Dedifferentiated amniotic fluid mesenchymal stem cell (primary cell): ENCODE measurements around the gene PRKAG2.

ENCODE experiments used
- DNase-seq: peaks from one replicate; pipeline ENCODE4 v3.0.0-alpha.2; 2016; ENCODE audit errors: extremely low spot score

PRKAG2 gene

GRCh38 chr7:151726652-151727578, 150.0 kb downstream of the PRKAG2 start:
- no peak for DNase-seq

GRCh38 chr7:151725844-151726651, 150.9 kb downstream of the PRKAG2 start:
- no peak for DNase-seq

DNA sequence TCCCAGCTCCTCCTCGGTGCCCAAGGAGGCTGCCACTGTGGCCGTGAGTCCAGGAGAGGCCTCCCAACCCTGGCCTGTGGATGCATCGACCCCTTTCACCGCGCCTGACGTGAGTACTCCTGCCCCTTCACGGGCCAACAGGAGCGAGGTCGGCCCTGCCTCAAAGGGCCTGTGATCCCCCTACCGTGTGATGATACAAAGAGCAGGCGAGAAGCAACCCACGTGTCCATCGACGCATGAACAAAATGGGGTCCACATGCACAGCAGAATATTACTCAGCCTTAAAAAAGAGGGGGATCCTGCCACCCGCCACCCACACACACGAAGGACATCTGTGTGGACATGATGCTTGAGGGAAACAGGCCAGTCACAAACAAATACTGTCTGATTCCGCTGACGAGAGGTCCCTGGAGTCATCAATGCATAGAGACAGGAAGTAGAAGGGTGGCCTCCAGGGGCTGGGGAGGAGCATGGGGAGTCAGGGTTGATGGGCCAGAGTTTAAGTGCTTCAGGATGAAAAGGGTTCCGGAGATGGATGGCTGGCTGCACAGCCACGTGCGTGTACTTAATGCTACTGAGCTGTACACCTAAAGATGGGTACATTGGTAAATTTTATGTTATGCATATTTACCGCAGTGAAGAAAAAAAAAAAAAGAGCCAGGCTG, 151.9 kb downstream of the PRKAG2 start:
- DNase-seq: no peak

DNA sequence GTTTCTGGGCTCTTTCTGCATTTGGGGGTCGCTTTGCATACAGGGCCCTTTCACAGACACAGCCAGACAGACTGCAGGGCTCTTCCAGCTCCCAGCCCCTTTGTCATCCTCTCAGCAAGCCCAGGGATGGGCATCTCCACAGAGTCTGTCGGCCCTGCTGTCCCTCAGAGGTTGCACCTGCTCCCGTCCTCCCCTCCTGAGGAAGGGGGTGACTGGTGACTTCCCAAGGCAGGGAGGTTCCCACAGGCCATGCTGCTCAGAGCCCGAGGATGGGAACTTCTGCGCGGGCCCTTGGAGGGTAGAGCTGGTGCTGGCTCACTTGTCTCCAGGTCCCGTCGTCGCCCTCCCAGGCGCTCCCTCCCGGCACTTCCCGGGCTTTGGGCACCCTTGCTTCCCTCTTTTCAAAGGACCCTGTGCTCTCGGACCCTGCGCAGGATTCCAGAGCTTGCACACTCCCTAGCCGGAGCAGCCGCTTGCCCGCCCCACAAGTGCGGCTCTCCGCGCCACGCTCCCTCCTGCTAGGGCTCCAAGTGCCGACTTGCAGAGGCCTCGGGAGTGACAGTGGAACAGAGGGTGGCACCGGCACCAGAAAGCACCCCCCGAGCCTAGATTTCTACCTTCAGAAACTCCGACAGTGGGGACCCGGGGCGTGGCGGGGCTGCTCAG, 152.5 kb downstream of the PRKAG2 start:
- DNase-seq: no peak

- no peak for DNase-seq
Measured at GRCh38 chr7:151723321-151723720, 153.6 kb downstream of the PRKAG2 start.

DNA sequence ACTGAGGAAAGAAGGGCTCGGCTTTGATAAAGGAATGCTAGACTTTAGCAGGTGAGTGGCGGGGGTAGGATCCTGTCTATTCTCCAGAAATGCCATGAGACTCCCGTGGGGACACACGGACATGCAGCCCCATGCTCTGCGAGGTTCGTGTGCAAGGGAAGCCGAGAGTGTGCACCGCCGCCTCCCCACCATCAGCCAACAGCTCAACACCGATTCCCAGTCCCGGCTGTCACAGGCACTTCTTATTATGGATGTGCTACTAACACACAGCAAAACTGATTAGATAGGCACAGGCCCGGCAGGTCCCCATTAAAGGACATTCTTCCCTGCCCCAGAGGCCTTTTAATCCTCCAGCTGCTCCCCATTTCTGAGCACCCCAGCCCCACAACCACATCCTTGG, 154.4 kb downstream of the PRKAG2 start:
- no peak for DNase-seq

DNA sequence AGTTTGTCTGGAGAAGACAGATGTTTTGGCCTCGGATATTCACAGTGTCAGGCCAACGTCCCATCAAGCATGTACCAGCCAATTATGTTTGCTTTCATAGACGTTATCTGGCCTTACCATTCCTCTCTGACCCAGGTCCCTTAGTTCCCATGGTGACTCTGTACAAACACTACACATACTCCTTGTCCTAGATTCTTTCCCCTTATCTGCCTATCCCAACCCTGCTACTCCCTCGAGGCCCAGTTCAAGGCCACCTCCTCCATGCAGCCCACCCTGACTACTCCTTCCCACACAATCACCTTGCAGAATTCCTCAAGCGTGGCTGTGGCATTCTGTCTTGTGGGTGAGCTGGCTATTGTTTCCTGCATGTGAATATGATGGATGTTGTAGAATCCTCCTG, 155.2 kb downstream of the PRKAG2 start:
- no peak for DNase-seq

- no peak for DNase-seq
Measured at GRCh38 chr7:151721236-151721635, 155.7 kb downstream of the PRKAG2 start.

DNA sequence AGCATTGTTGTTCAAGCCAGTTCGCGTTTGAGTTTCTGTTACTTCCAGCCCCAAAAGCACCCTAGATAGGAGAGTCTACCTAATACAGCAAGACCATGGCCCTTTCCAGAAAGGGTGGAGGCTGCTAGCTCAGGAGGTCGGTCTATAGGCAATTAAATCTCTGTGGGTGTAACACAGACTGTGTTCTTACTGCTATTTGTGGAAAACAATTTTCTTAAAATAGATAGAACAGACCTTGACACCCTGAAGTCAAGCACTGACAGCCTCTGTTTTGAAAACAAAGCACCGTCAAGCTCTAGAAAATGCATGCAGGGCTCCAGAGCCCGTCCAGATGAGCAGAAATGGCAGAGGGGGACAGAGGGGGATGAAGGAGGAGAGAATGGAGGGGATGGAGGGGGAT, 156.6 kb downstream of the PRKAG2 start:
- DNase-seq: no peak

GRCh38 chr7:151719897-151720242, 157.0 kb downstream of the PRKAG2 start:
- no peak for DNase-seq

DNA sequence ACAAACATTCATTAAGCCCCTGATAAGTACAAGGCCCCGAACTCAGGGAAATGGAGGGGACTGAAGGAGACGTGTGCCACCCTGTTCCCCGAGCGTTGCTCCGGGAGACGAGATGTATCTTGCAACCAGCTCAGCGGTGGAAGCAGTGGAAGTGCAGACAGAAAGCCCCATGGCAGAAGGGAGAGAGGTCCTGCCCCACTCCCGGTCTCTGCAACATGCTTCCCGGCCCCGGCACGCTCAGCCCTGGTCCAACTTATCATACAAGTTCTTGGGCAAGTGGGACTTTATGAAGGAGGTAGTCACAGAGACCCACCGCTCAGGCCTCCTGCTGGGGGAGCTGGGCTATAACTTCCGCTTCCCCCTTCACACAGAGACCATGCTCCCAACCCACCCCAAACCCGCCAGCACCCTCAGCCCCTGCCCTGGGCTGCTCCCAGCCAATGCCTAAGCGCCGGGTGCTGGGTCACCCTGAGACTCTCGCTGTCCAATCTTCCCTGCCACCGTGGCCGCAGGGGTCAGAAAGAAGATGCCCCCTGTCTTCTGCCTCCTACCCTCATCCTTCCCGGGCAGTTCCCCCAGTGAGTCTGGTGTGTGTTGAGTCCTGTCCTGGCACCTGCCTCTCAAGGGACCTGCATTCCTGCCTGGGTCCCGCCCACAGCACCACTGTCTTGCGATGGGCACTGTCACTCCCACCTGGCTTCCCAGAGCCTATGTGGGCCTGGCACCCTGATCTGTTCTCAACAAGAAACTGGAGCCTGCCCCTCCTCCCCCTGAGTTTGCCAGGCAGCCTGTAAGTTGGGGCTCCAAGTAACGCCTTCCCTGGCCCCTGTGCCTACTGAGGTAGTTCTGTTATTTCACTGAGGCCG, 157.7 kb downstream of the PRKAG2 start:
- no peak for DNase-seq

- no peak for DNase-seq
Measured at GRCh38 chr7:151717918-151718317, 159.0 kb downstream of the PRKAG2 start.

DNA sequence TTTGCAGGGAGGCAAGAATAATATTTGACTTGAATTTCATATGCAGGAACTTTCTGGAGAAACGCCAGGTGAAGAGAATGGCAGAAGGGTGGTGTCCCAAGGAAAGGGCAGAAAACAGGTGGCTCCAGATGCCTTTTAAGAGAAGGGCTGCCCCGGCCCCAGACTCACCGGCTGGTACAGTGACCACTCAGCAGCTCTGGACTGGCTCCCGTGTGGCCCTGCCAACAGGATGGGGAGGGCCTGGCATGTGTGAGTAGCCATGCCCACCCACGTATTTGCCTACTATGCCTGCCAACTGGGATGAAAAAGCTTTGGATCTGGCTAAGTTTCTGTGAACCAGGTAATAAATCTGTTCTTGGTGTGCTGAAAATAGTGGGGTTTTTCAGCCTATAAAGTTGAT, 159.5 kb downstream of the PRKAG2 start:
- no peak for DNase-seq

GRCh38 chr7:151716323-151716722, 160.6 kb downstream of the PRKAG2 start:
- DNase-seq: no peak

GRCh38 chr7:151715666-151716315, 161.1 kb downstream of the PRKAG2 start:
- no peak for DNase-seq

DNA sequence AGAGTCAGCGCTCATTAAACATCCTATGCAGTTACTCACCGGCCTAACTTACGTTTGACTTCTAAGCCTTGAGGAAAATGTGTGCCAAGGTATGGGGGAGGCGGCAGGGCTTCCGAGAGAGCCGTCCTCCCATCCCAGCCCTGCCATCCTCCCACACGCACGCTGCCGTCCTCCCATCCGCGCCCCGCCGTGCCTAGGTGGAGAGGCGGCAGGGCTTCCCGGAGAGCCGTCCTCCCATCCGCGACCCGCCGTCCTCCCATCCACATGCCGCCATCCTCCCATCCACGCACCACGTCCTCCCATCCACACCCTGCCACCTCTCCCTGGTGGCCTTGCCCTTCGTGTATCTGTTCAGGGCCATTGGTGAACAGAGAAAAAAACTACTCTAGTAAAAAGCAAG, 162.7 kb downstream of the PRKAG2 start:
- DNase-seq: no peak

DNA sequence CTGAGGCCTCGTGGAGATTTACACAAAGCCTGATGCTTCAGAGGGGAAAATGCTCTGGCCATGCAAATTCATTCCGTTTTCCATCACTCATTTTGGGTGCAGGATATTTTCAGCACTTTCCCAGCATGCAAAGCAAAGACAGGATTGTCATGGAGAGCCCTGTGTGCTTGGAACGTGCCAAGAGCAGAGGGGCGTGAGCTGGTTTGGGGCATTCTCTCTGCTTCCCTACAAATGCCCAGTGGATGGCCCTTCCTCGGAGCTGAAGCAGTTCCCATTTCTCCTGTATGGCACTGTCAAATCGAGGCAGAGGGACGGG, 164.1 kb downstream of the PRKAG2 start:
- DNase-seq: no peak

DNA sequence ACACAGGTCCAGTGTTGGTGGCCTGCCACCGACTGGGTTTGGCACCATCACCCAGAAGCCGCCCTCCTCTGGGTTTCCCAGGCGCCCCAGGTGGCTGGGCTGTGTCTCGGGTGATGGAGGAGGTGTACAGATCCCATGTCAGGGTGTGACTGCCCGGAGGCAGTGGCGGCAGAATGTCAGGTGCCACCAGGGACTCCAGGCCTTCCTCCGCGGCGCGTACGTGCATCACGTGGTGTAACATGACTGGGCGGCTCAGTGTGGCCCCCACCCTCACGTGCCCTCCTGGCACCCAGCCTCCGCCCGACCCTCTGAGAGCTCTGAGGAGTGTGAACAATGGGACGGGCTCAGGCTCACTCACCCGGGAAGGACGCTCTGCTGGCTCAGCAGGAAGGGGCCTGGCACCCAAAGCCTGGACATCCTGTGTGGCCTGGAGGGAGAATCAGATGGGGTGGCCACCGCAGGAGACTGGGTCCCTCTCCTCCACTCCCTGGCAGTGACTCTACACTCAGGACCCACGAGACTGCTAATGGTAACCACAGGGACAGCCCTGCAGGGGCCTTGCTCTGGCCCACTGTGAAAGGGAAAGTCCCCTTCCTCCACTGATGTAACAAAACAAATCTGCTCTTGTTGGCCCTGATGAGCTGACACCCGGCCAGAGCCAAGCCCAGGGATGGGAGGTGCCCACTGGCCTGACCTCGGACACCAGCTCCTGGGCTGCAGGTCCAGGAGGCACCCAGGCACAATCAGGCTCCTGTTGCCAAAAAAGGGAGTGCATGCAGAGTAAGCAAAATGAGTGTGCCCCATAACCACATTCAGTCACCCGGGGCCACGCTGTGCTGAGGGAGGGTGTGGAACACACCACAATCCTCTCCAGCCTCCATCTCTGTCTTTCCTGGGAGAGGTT, 164.8 kb downstream of the PRKAG2 start:
- no peak for DNase-seq

DNA sequence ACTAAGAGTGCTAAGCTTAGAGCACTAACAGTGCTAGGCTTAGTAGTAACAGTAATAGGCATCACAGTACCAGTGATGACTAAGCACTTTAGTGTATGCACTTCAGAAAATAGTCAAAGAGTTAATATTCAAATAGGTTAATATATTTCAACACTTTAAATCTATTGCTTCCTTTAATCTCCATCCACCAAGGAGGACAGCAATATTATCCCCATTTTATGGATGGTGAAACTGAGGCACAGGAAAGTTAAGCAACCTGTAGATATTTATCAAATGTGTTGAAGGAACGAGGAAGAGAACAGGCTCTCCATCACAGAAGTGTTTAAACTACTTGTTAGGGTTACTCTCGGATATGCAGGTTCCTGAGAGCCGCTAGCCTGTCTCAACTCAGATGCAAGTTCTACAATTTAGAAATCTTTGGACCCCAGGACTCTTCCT, 165.5 kb downstream of the PRKAG2 start:
- DNase-seq: no peak
